Neural progenitor cell (in vitro differentiated cells): ENCODE measurements around the gene LHX4.

ENCODE experiments used
- EZH2phosphoT487 ChIP-seq: fragments of 200-600 bp; sonication (generic); IDR thresholded peaks from 2 replicates; pipeline ENCODE4 v1.6.1; 2017; ENCODE audit warnings: antibody characterized with exemption
- TF ChIP-seq, protein P1 (sequence below): fragments of 200-600 bp; sonication (generic); IDR thresholded peaks from 2 replicates; pipeline ENCODE4 v1.5.1; 2017; ENCODE audit warnings: antibody characterized with exemption, mild to moderate bottlenecking

- TF ChIP-seq, protein P1, sequence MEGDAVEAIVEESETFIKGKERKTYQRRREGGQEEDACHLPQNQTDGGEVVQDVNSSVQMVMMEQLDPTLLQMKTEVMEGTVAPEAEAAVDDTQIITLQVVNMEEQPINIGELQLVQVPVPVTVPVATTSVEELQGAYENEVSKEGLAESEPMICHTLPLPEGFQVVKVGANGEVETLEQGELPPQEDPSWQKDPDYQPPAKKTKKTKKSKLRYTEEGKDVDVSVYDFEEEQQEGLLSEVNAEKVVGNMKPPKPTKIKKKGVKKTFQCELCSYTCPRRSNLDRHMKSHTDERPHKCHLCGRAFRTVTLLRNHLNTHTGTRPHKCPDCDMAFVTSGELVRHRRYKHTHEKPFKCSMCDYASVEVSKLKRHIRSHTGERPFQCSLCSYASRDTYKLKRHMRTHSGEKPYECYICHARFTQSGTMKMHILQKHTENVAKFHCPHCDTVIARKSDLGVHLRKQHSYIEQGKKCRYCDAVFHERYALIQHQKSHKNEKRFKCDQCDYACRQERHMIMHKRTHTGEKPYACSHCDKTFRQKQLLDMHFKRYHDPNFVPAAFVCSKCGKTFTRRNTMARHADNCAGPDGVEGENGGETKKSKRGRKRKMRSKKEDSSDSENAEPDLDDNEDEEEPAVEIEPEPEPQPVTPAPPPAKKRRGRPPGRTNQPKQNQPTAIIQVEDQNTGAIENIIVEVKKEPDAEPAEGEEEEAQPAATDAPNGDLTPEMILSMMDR, result no peak
- no peak for TF ChIP-seq EZH2phosphoT487
Observed at GRCh38 chr1:180194048-180194425, 36.0 kb upstream of the LHX4 start.
